ENCODE data around the gene NPFFR1.

DNA sequence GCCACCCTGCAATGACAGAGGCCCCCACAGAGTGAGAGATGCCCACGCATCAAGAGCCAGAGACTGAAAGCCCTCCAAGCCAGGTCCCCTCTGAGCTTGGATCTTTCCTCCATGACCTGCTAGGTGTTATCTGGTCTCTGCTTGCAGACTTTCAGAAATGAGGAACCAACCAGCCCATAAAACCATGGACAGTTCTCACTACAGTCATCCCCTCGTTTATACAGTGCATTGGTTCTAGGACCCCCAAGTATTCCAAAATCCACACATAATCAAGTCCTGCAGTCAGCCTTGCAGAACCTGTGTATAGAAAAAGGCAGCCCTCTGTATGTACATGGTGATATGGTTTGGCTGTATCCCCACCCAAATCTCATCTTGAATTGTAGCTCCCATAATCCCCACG, 23.1 kb downstream of the NPFFR1 start:
- no peak for TF ChIP-seq EZH2 (IDR thresholded peaks at IDR 0.05; ENCODE audit: borderline replicate concordance)
- TF ChIP-seq, protein P1, sequence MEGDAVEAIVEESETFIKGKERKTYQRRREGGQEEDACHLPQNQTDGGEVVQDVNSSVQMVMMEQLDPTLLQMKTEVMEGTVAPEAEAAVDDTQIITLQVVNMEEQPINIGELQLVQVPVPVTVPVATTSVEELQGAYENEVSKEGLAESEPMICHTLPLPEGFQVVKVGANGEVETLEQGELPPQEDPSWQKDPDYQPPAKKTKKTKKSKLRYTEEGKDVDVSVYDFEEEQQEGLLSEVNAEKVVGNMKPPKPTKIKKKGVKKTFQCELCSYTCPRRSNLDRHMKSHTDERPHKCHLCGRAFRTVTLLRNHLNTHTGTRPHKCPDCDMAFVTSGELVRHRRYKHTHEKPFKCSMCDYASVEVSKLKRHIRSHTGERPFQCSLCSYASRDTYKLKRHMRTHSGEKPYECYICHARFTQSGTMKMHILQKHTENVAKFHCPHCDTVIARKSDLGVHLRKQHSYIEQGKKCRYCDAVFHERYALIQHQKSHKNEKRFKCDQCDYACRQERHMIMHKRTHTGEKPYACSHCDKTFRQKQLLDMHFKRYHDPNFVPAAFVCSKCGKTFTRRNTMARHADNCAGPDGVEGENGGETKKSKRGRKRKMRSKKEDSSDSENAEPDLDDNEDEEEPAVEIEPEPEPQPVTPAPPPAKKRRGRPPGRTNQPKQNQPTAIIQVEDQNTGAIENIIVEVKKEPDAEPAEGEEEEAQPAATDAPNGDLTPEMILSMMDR (IDR thresholded peaks at IDR 0.05; ENCODE audit: poor library complexity), result no peak
